Measurements from ENCODE around the gene MANBA. TPM values are rescaled to one million over a fixed set of nuclear protein-coding genes. Genes with fewer than 3 reads are reported as not detected.
A peak's percentile ranks its signal among the peaks of the same experiment; 100 is the strongest.

Gene MANBA
- total RNA-seq, 3 donors from 2014 or later (not counting 1 experiment from before 2014, with no cell fraction given), result 38.1 to 43.2 (median 40.8) TPM

DNA sequence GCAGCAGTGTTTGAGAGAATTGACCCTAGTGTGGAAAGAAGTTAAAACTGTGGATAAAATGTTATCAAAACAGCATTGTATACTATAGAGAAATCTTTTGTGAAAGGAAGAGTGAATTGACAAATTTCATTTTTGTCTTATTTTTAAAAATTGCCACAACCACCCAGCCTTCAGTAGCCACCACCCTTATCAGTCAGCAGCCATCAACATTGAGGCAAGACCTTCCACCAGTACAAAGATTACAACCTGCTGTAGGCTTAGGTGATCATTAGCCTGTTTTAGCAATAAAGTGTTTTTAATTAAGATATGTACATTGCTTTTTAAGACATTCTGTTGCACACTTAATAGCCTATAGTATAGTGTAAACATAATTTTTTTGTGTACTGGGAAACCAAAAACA lies 168.5 kb downstream of the MANBA start:
- Mint-ChIP-seq H3K9me3 (no peaks in the 10 kb centered on the region), H3K27ac (peak overlapping the region; percentile 11 to 59), H3K27me3 (ENCODE audit: low read depth in 2 of 2) (no peaks in the 10 kb centered on the region), H3K4me3 (no peak overlapping the region), H3K36me3 (peaks cover 32% of the 10 kb centered on the region), H3K4me1 (peaks cover 23 to 25% of the 10 kb centered on the region in 2 donors)
- Histone ChIP-seq H3K9me3 (ENCODE audit: control insufficient read depth, insufficient read depth, low read length) (no peaks in the 10 kb centered on the region), H3K4me1 (ENCODE audit: control insufficient read depth, insufficient read depth, low read length) (no peaks in the 10 kb centered on the region), H3K27me3 (ENCODE audit: control insufficient read depth, insufficient read depth, low read length) (no peaks in the 10 kb centered on the region), H3K27ac (ENCODE audit: low read length) (no peak overlapping the region), H3K4me3 (ENCODE audit: low read length) (no peak overlapping the region), H3K36me3 (ENCODE audit: control insufficient read depth, insufficient read depth, low read length) (peaks cover 57% of the 10 kb centered on the region)
- intact Hi-C loops (cut with micrococcal nuclease), result no loop called here
- TF ChIP-seq, protein P1, sequence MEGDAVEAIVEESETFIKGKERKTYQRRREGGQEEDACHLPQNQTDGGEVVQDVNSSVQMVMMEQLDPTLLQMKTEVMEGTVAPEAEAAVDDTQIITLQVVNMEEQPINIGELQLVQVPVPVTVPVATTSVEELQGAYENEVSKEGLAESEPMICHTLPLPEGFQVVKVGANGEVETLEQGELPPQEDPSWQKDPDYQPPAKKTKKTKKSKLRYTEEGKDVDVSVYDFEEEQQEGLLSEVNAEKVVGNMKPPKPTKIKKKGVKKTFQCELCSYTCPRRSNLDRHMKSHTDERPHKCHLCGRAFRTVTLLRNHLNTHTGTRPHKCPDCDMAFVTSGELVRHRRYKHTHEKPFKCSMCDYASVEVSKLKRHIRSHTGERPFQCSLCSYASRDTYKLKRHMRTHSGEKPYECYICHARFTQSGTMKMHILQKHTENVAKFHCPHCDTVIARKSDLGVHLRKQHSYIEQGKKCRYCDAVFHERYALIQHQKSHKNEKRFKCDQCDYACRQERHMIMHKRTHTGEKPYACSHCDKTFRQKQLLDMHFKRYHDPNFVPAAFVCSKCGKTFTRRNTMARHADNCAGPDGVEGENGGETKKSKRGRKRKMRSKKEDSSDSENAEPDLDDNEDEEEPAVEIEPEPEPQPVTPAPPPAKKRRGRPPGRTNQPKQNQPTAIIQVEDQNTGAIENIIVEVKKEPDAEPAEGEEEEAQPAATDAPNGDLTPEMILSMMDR (IDR thresholded peaks at IDR 0.05), result no peak
- no peak for ATAC-seq
- DNase-seq, result no peak

DNA sequence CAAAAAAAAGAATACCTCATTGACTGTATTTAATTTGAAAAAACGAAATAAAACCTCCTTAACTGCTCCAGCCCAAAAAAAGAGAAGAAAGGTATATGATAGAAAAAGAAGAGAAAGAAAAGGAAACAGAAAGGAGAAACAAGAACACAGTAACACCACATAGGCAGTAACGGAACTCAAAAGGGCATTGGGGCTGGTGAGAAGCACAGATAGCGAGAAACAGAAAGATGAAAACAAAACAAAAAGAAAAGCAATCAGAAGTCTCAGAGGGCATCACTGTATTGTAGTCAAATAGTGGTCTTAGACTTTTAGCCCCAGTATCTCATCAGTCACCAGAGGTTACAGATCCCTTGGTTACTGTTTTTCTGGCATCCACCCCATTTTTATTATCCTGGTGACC lies 171.0 kb downstream of the MANBA start:
- Histone ChIP-seq H3K9me3 (ENCODE audit: control insufficient read depth, insufficient read depth, low read length) (no peaks in the 10 kb centered on the region), H3K27ac (ENCODE audit: low read length) (no peak overlapping the region), H3K27me3 (ENCODE audit: control insufficient read depth, insufficient read depth, low read length) (no peaks in the 10 kb centered on the region), H3K4me1 (ENCODE audit: control insufficient read depth, insufficient read depth, low read length) (peaks cover 9% of the 10 kb centered on the region), H3K4me3 (ENCODE audit: low read length) (no peak overlapping the region), H3K36me3 (ENCODE audit: control insufficient read depth, insufficient read depth, low read length) (peaks cover 36% of the 10 kb centered on the region)
- ATAC-seq (peak in 1 of 3 donors; percentile 30), DNase-seq (no peak)
- no peaks in the 10 kb centered on the region for H3K27me3 Mint-ChIP-seq (ENCODE audit: low read depth in 2 of 2)
- no peaks in the 10 kb centered on the region for H3K9me3 Mint-ChIP-seq
- TF ChIP-seq, protein P1 (IDR thresholded peaks at IDR 0.05), result no peak
- intact Hi-C loops (cut with micrococcal nuclease), result no loop called here
- no peak overlapping the region for H3K4me3 Mint-ChIP-seq
- H3K4me1 Mint-ChIP-seq, result peaks cover 39 to 42% of the 10 kb centered on the region in 2 donors
- peak overlapping the region; percentile 0 to 70 for H3K27ac Mint-ChIP-seq
- peaks cover 12% of the 10 kb centered on the region for H3K36me3 Mint-ChIP-seq
- 23% methylated on average over 2 of the region's 3 CpGs for WGBS (ENCODE audit: insufficient coverage)

DNA sequence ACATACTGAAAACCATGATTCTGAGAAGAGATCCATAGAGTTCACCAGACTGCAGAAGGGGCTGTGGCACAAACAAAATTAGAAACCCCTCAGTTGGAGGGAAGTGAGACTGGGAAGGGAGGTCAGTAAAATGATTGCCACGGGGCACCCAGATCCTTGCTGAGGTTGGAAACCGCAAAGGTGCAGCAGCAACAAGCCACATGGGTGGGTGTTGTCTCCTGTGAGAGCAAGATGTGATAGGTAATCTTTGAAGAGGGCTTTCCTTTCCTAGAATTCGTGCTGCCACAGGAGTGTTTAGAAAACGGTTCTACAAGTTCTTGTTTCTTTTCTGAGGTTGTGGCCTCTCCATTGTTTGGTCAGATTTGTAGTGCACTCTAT lies 174.1 kb downstream of the MANBA start:
- DNase-seq (peak in 1 of 2 donors; percentile 56), ATAC-seq (peak in 2 of 3 donors; percentile 19 to 28)
- peaks cover 25 to 27% of the 10 kb centered on the region in 2 donors for H3K4me1 Mint-ChIP-seq
- peaks cover 51% of the 10 kb centered on the region for H3K36me3 ChIP-seq (ENCODE audit: control insufficient read depth, insufficient read depth, low read length)
- intact Hi-C loops (cut with micrococcal nuclease), result no loop called here
- H3K27me3 Mint-ChIP-seq (ENCODE audit: low read depth in 2 of 2), result no peaks in the 10 kb centered on the region
- peaks cover 20% of the 10 kb centered on the region for H3K36me3 Mint-ChIP-seq
- TF ChIP-seq, protein P1 (IDR thresholded peaks at IDR 0.05), result no peak
- peak overlapping the region; percentile 13 for H3K4me3 Mint-ChIP-seq
- no peaks in the 10 kb centered on the region for H3K9me3 Mint-ChIP-seq
- H3K27ac ChIP-seq (ENCODE audit: low read length), result peak overlapping the region; percentile 37
- H3K4me3 ChIP-seq (ENCODE audit: low read length), result no peak overlapping the region
- peak overlapping the region; percentile 2 to 13 for H3K27ac Mint-ChIP-seq
- 14% methylated on average over 4 of the region's 4 CpGs for WGBS (ENCODE audit: insufficient coverage)
- H3K4me1 ChIP-seq (ENCODE audit: control insufficient read depth, insufficient read depth, low read length), result peaks cover 9% of the 10 kb centered on the region
- H3K27me3 ChIP-seq (ENCODE audit: control insufficient read depth, insufficient read depth, low read length), result no peaks in the 10 kb centered on the region
- no peaks in the 10 kb centered on the region for H3K9me3 ChIP-seq (ENCODE audit: control insufficient read depth, insufficient read depth, low read length)

DNA sequence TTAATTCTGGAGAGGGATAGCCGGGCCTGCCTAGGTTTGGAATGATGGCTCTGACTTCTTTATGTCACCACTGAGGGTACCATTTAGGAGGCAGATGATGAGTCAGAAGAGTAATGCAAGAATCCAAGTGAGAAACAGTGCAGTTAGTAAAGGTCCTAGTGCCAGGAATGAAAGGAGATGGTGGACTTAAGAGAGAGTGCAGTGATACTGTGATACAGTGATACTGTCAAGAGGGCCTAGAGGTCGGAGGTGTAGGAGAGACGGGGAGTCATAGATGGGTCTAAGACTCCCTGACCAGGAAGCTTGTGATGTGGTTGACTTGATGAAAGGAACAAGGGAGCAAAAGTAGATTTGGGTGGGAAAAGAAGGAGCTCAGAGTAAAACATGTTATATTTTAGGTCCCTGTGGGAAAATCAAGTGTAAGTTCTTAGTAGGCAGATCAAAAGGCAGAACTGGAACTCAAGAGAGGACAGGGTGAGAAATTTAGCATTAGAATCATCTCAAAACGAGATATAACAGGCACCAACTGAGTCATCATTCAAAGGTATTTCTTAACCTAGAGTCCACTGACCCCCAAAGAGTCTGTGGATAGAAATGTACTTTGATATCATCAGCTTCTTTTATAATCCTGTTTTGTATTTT lies 174.6 kb downstream of the MANBA start:
- Mint-ChIP-seq H3K4me1 (peaks cover 23 to 26% of the 10 kb centered on the region in 2 donors), H3K9me3 (no peaks in the 10 kb centered on the region), H3K4me3 (no peak overlapping the region), H3K27me3 (ENCODE audit: low read depth in 2 of 2) (no peaks in the 10 kb centered on the region), H3K27ac (peak overlapping the region; percentile 2 to 13), H3K36me3 (peaks cover 17% of the 10 kb centered on the region)
- H3K9me3 ChIP-seq (ENCODE audit: control insufficient read depth, insufficient read depth, low read length), result no peaks in the 10 kb centered on the region
- WGBS (ENCODE audit: insufficient coverage), result 83% methylated on average over 3 of the region's 4 CpGs
- no peaks in the 10 kb centered on the region for H3K27me3 ChIP-seq (ENCODE audit: control insufficient read depth, insufficient read depth, low read length)
- TF ChIP-seq, protein P1 (IDR thresholded peaks at IDR 0.05), result no peak
- peak overlapping the region; percentile 37 for H3K27ac ChIP-seq (ENCODE audit: low read length)
- peaks cover 9% of the 10 kb centered on the region for H3K4me1 ChIP-seq (ENCODE audit: control insufficient read depth, insufficient read depth, low read length)
- intact Hi-C loops (cut with micrococcal nuclease), result no loop called here
- H3K36me3 ChIP-seq (ENCODE audit: control insufficient read depth, insufficient read depth, low read length), result peaks cover 50% of the 10 kb centered on the region
- DNase-seq (no peak), ATAC-seq (peak in 2 of 3 donors; percentile 20 to 23)
- H3K4me3 ChIP-seq (ENCODE audit: low read length), result no peak overlapping the region
